Endothelial cell (in vitro differentiated cells): Measurements from ENCODE around the gene CCL27. TPM values are rescaled to one million over a fixed set of nuclear protein-coding genes. Genes with fewer than 3 reads are reported as not detected.

ENCODE experiments used
- DNase-seq: peaks from one replicate; pipeline ENCODE4 v3.0.0; 2021; ENCODE audit warnings: low spot score
- H3K27ac Mint-ChIP-seq: one replicate; pipeline ENCODE4 v1.8.0; 2021; ENCODE audit warnings: mixed read lengths, inconsistent platforms; ENCODE audit not compliant: unreplicated experiment
- H3K27me3 Mint-ChIP-seq: one replicate; pipeline ENCODE4 v1.8.0; 2021; ENCODE audit warnings: mild to moderate bottlenecking, moderate library complexity, mixed read lengths, inconsistent platforms; ENCODE audit not compliant: unreplicated experiment
- H3K36me3 Mint-ChIP-seq: one replicate; pipeline ENCODE4 v1.8.0; 2021; ENCODE audit warnings: mild to moderate bottlenecking, low read depth, mixed read lengths, inconsistent platforms; ENCODE audit not compliant: unreplicated experiment
- H3K4me1 Mint-ChIP-seq: one replicate; pipeline ENCODE4 v1.8.0; 2021; ENCODE audit warnings: mild to moderate bottlenecking, mixed read lengths, inconsistent platforms; ENCODE audit not compliant: unreplicated experiment
- H3K4me3 Mint-ChIP-seq: one replicate; pipeline ENCODE4 v1.8.0; 2021; ENCODE audit warnings: mild to moderate bottlenecking, mixed read lengths, inconsistent platforms; ENCODE audit not compliant: unreplicated experiment
- H3K9me3 Mint-ChIP-seq: one replicate; pipeline ENCODE4 v1.8.0; 2021; ENCODE audit warnings: mixed read lengths, inconsistent platforms; ENCODE audit not compliant: unreplicated experiment
- total RNA-seq: library from RNA; stranded (reverse); fragmentation: NEBNext Ultra II Directional; extraction: Animal tissue kit (Norgen Biotek cat#: 25700); gene quantifications from one replicate; pipeline ENCODE4 v1.2.1, GENCODE V29; 2021; ENCODE audit not compliant: unreplicated experiment
- TF ChIP-seq, protein P1 (sequence below): fragments of 200-600 bp; sonication (generic); IDR thresholded peaks from one replicate; pipeline ENCODE4 v1.5.0; 2021; ENCODE audit warnings: antibody characterized with exemption; ENCODE audit not compliant: unreplicated experiment

Gene CCL27
- total RNA-seq, 1 donor from 2014 or later: not detected

GRCh38 chr9:34638138-34638445, 24.4 kb downstream of the CCL27 start:
- Mint-ChIP-seq H3K4me1 (peaks cover 11% of the 10 kb centered on the region), H3K27me3 (peaks cover 7% of the 10 kb centered on the region), H3K9me3 (no peaks in the 10 kb centered on the region), H3K4me3 (peak overlapping the region; percentile 31), H3K36me3 (peaks cover 6% of the 10 kb centered on the region), H3K27ac (no peak overlapping the region)
- TF ChIP-seq, protein P1, sequence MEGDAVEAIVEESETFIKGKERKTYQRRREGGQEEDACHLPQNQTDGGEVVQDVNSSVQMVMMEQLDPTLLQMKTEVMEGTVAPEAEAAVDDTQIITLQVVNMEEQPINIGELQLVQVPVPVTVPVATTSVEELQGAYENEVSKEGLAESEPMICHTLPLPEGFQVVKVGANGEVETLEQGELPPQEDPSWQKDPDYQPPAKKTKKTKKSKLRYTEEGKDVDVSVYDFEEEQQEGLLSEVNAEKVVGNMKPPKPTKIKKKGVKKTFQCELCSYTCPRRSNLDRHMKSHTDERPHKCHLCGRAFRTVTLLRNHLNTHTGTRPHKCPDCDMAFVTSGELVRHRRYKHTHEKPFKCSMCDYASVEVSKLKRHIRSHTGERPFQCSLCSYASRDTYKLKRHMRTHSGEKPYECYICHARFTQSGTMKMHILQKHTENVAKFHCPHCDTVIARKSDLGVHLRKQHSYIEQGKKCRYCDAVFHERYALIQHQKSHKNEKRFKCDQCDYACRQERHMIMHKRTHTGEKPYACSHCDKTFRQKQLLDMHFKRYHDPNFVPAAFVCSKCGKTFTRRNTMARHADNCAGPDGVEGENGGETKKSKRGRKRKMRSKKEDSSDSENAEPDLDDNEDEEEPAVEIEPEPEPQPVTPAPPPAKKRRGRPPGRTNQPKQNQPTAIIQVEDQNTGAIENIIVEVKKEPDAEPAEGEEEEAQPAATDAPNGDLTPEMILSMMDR: no peak
- DNase-seq: no peak

GRCh38 chr9:34637356-34638137, 24.9 kb downstream of the CCL27 start, which contains the start of gene SIGMAR1:
TSS of gene SIGMAR1 (minus strand) at chr9:34637787. CDS start at chr9:34637697, 90 bp downstream.
- H3K36me3 Mint-ChIP-seq: peaks cover 6% of the 10 kb centered on the region
- peaks cover 11% of the 10 kb centered on the region for H3K4me1 Mint-ChIP-seq
- TF ChIP-seq, protein P1: no peak
- peak; percentile 89 for DNase-seq
- H3K4me3 Mint-ChIP-seq: peak within 1 kb of the TSS; percentile 85
- H3K9me3 Mint-ChIP-seq: no peaks in the 10 kb centered on the region
- H3K27me3 Mint-ChIP-seq: peaks cover 9% of the 10 kb centered on the region
- H3K27ac Mint-ChIP-seq: no peak within 1 kb of the TSS

DNA sequence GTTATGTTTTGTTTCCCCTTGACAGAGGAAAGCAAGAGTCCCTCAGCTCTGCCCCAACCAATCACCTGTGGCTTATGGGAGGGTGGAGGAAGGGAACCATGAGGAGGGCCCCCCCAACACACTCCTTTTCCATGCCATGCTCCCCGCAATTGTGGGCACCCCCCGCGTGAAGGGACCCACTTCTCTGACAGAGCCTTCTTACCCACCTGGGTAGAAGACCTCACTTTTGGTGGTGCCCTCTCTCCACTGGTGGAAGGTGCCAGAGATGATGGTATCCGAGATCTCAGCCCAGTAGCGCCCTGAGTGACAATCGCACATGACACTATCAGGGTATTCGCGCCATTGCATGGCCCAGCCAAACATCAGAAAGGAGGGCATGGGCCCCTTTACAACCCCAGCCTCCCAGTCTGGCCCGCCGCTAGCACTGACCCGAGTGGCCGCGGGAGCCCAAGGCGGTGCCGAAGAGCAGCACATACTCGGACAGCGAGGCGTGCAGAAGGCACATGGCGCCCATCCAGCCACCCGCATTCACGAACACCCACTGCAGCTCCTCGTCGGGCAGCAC, 25.6 kb downstream of the CCL27 start:
- no peak overlapping the region for H3K27ac Mint-ChIP-seq
- TF ChIP-seq, protein P1: no peak
- no peaks in the 10 kb centered on the region for H3K9me3 Mint-ChIP-seq
- peaks cover 6% of the 10 kb centered on the region for H3K36me3 Mint-ChIP-seq
- no peak for DNase-seq
- H3K27me3 Mint-ChIP-seq: peaks cover 9% of the 10 kb centered on the region
- peaks cover 11% of the 10 kb centered on the region for H3K4me1 Mint-ChIP-seq
- H3K4me3 Mint-ChIP-seq: peak overlapping the region; percentile 85

- TF ChIP-seq, protein P1: no peak
- Mint-ChIP-seq H3K4me1 (peaks cover 11% of the 10 kb centered on the region), H3K36me3 (peaks cover 6% of the 10 kb centered on the region), H3K9me3 (no peaks in the 10 kb centered on the region), H3K27ac (no peak overlapping the region), H3K4me3 (no peak overlapping the region), H3K27me3 (peaks cover 15% of the 10 kb centered on the region)
- no peak for DNase-seq
Observed at GRCh38 chr9:34635556-34635955, 26.9 kb downstream of the CCL27 start.
